ENCODE measurements around the gene RUVBL1.

RUVBL1 gene

GRCh38 chr3:128107834-128108233 lies 15.8 kb downstream of the RUVBL1 start:
- no peak for TF ChIP-seq CTCF (IDR thresholded peaks at IDR 0.05; ENCODE audit: extremely low read depth, missing control alignments)

GRCh38 chr3:128103136-128103676 lies 20.4 kb downstream of the RUVBL1 start:
- no peak for DNase-seq (ENCODE audit: low spot score)
- no peak for TF ChIP-seq CTCF (IDR thresholded peaks at IDR 0.05; ENCODE audit: extremely low read depth, missing control alignments)

More at GRCh38 chr3:128107834-128108233, 15.8 kb downstream of the RUVBL1 start:
- no peak for DNase-seq (ENCODE audit: low spot score)

GRCh38 chr3:128100638-128101037 lies 23.0 kb downstream of the RUVBL1 start:
- DNase-seq (ENCODE audit: low spot score) = no peak
- TF ChIP-seq CTCF (IDR thresholded peaks at IDR 0.05; ENCODE audit: extremely low read depth, missing control alignments) = no peak

- no peak for TF ChIP-seq CTCF (IDR thresholded peaks at IDR 0.05; ENCODE audit: extremely low read depth, missing control alignments)
- DNase-seq (ENCODE audit: low spot score) = no peak
These were observed 23.5 kb downstream of the RUVBL1 start for GRCh38 chr3:128100161-128100560.

GRCh38 chr3:128098234-128098633 lies 25.4 kb downstream of the RUVBL1 start:
- no peak for DNase-seq (ENCODE audit: low spot score)
- TF ChIP-seq CTCF (IDR thresholded peaks at IDR 0.05; ENCODE audit: extremely low read depth, missing control alignments) = no peak

- peak; percentile 84 for TF ChIP-seq CTCF (IDR thresholded peaks at IDR 0.05; ENCODE audit: extremely low read depth, missing control alignments)
- DNase-seq (ENCODE audit: low spot score) = peak; percentile 80
These were observed 28.3 kb downstream of the RUVBL1 start for GRCh38 chr3:128095222-128095703.

- no peak for TF ChIP-seq CTCF (IDR thresholded peaks at IDR 0.05; ENCODE audit: extremely low read depth, missing control alignments)
- no peak for DNase-seq (ENCODE audit: low spot score)
These were observed 29.1 kb downstream of the RUVBL1 start for GRCh38 chr3:128094295-128095151.

All from GM20000 (cell line).